Urothelium cell line (cell line): ENCODE measurements around the gene DNHD1.

Source experiments
- DNase-seq: peaks from one replicate; pipeline ENCODE4 v3.0.0; 2011; ENCODE audit warnings: low spot score, mixed read lengths
- FAIRE-seq: peaks from 2 replicates; lab custom pipeline; 2011; peaks lifted over from hg19 to GRCh38; lab: Jason Lieb, UNC

The DNHD1 gene

GRCh38 chr11:6583584-6583983 lies 86.5 kb downstream of the DNHD1 start:
- FAIRE-seq (no peak), DNase-seq (no peak)

- no peak for FAIRE-seq
- DNase-seq: no peak
These were observed 87.4 kb downstream of the DNHD1 start for GRCh38 chr11:6584528-6584927.

GRCh38 chr11:6586434-6587359 lies 89.6 kb downstream of the DNHD1 start:
- FAIRE-seq: no peak
- no peak for DNase-seq

GRCh38 chr11:6587360-6587953 lies 90.4 kb downstream of the DNHD1 start:
- no peak for FAIRE-seq

GRCh38 chr11:6588018-6588417 lies 90.9 kb downstream of the DNHD1 start:
- no peak for FAIRE-seq
- no peak for DNase-seq

More at GRCh38 chr11:6587360-6587953, 90.4 kb downstream of the DNHD1 start:
- no peak for DNase-seq

GRCh38 chr11:6594142-6594768 lies 97.2 kb downstream of the DNHD1 start:
- FAIRE-seq: no peak
- DNase-seq: no peak

GRCh38 chr11:6596239-6596877 lies 99.3 kb downstream of the DNHD1 start:
- DNase-seq (no peak), FAIRE-seq (no peak)

GRCh38 chr11:6598555-6598954 lies 101.5 kb downstream of the DNHD1 start:
- no peak for FAIRE-seq

GRCh38 chr11:6599449-6599848 lies 102.4 kb downstream of the DNHD1 start:
- FAIRE-seq (no peak), DNase-seq (no peak)

More at GRCh38 chr11:6598555-6598954, 101.5 kb downstream of the DNHD1 start:
- DNase-seq: no peak

GRCh38 chr11:6599881-6600390 lies 102.9 kb downstream of the DNHD1 start:
- FAIRE-seq: no peak

GRCh38 chr11:6601041-6601461 lies 104.0 kb downstream of the DNHD1 start:
- FAIRE-seq (no peak), DNase-seq (no peak)

More at GRCh38 chr11:6599881-6600390, 102.9 kb downstream of the DNHD1 start:
- DNase-seq: no peak

GRCh38 chr11:6602096-6602940 lies 105.2 kb downstream of the DNHD1 start:
- DNase-seq (no peak), FAIRE-seq (no peak)

GRCh38 chr11:6603287-6604080 lies 106.4 kb downstream of the DNHD1 start, which contains the start of the genes ILK and RRP8:
Gene ILK, plus strand, starts transcription at chr11:6603774. Its CDS starts 498 bp downstream, at chr11:6604272.
Gene RRP8, minus strand, starts transcription at chr11:6603616. Its CDS starts 114 bp downstream, at chr11:6603502.
- DNase-seq: peak; percentile 95
- FAIRE-seq: peak; percentile 17

- DNase-seq (peak; percentile 57), FAIRE-seq (no peak)
These were observed 107.1 kb downstream of the DNHD1 start for GRCh38 chr11:6604081-6604626.

GRCh38 chr11:6604790-6605189 lies 107.7 kb downstream of the DNHD1 start:
- FAIRE-seq (no peak), DNase-seq (no peak)

GRCh38 chr11:6606471-6607189 lies 109.5 kb downstream of the DNHD1 start:
- DNase-seq (peak; percentile 94), FAIRE-seq (no peak)

- no peak for DNase-seq
- no peak for FAIRE-seq
These were observed 110.2 kb downstream of the DNHD1 start for GRCh38 chr11:6607190-6607795.

- DNase-seq (no peak), FAIRE-seq (no peak)
These were observed 110.9 kb downstream of the DNHD1 start for GRCh38 chr11:6608011-6608410.
